ENCODE data around the gene CEP85. TPM values are rescaled to one million over a fixed set of nuclear protein-coding genes. Genes with fewer than 3 reads are reported as not detected.
"Not testable (repeated sequence)": the region's sequence is repeated elsewhere in the genome, so short reads cannot be mapped to it uniquely, and the experiment has no call there.

CEP85 gene
- total RNA-seq, 1 experiment from 2014 or later, result 20.8 TPM

DNA sequence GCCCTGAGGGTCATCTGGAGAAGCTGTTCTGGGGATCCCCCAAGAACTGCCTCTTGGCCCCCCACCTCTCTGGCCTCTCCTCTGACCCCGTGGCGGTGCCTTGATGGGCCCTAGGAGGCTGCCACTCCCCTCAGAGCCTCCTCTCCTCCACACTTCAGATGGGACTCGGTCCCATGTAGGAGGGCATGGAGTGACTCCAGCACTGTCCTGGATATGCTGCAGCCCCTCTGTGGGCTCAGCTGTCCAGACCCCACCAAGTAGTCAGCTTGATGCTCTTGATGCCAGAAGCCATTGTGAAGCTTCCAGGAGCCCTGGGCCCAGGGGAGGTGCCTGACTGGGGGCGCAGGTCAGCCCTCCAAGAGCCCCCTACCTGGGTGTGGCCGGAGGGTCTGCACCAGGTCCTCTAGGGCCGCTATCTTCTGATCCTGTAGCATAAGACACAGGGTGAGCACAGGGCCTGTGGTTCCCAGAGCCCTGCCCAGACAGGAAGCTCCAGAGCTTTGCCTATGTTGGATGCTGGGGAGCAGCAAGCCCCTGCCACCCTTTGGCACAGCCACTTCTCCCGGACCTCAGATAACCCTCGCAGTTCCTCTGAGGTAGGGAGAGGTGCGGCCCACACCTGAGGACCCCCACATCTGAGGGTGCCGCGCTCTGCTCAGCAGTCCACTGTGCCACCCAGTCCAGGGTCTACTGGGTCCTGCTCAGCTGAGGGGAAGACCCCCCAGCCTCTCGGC lies 63.2 kb downstream of the CEP85 start:
- in situ Hi-C loops (cut with HindIII; ENCODE audit: low pct_unique_long_range_greater_than_20kb, low sequenced_read_pairs), result no loop called here
- no peak for DNase-seq (ENCODE audit: low read depth)

GRCh38 chr1:26297791-26298124 lies 63.8 kb downstream of the CEP85 start:
- no peak for DNase-seq (ENCODE audit: low read depth)
- in situ Hi-C loops (cut with HindIII; ENCODE audit: low pct_unique_long_range_greater_than_20kb, low sequenced_read_pairs), result no loop called here

DNA sequence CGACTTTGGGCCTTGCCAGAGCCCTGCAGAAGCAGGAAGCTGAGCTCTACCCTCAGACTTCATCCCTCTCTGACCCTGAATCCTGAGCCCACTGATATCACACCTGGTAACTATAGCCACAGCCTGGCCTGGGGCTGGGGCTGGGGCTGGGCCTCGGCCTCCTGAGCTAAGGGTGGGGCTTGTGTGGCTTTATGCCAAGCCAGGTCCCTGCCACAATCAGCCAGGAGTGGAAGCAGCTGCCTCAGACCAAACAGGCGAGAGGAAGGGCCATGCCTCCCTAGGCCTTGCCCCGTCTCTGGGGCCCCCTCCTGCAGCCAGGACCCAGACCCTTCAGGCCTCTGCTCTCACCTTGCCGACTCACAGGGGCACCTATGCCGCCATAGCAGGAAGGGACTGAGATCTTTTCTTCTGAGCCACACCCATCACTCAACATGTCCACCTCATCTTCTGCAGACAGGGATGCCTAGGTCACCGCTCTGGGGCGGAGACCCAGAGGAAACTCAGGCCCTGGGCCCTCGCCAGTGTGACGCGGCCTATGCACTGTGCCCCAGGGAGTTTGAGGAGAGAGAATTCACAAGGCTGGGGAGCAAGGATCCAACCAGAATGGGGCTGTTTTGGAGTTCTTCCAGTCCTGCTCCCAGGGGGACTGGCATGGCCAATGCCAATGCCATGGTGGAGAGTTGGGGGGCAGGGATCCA lies 66.7 kb downstream of the CEP85 start:
- DNase-seq (ENCODE audit: low read depth), result no peak
- in situ Hi-C loops (cut with HindIII; ENCODE audit: low pct_unique_long_range_greater_than_20kb, low sequenced_read_pairs), result no loop called here

- in situ Hi-C loops (cut with HindIII; ENCODE audit: low pct_unique_long_range_greater_than_20kb, low sequenced_read_pairs), result no loop called here
- peak; percentile 29 for DNase-seq (ENCODE audit: low read depth)
These were observed 68.9 kb downstream of the CEP85 start for GRCh38 chr1:26302733-26303405.

DNA sequence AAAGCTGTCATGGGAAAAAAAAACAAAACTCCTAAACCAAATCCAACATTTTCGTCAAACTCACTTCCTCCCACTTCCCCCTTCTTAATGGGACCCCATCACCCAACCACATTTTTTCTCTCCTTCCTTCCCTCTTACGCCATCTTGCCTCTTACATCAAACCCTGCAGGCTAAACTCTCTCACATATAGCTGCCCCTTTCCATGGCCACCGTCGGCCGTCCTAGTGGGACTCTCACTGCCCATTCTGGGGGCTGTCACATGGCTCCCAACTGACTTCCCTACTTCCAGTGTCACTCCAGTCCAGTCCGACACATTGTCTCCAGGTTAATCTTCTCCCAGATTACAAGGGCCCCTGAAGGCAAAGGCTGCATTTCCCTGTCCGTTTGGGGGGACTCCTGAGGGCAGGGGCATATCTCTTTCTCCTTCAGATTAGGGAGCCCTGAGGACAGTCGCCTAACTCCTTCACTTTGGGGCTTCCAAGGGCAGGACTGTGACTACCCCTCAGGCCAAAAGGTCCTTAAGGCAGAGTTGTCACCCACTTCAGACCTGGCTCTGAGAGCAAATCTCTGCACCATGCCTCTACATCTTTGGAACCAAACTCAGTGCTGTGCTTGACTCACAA lies 71.8 kb downstream of the CEP85 start:
- DNase-seq (ENCODE audit: low read depth), result peak; percentile 33
- in situ Hi-C loops (cut with HindIII; ENCODE audit: low pct_unique_long_range_greater_than_20kb, low sequenced_read_pairs), result no loop called here

GRCh38 chr1:26306290-26307229 lies 72.6 kb downstream of the CEP85 start, which contains the start of gene UBXN11:
Gene UBXN11 (minus strand): TSS chr1:26306636. CDS start chr1:26302883, 3,753 bp downstream.
- in situ Hi-C loops (cut with HindIII; ENCODE audit: low pct_unique_long_range_greater_than_20kb, low sequenced_read_pairs), result no loop called here
- peak; percentile 89 for DNase-seq (ENCODE audit: low read depth)

- in situ Hi-C loops (cut with HindIII; ENCODE audit: low pct_unique_long_range_greater_than_20kb, low sequenced_read_pairs), result no loop called here
- no peak for DNase-seq (ENCODE audit: low read depth)
These were observed 73.4 kb downstream of the CEP85 start for GRCh38 chr1:26307363-26307781.

DNA sequence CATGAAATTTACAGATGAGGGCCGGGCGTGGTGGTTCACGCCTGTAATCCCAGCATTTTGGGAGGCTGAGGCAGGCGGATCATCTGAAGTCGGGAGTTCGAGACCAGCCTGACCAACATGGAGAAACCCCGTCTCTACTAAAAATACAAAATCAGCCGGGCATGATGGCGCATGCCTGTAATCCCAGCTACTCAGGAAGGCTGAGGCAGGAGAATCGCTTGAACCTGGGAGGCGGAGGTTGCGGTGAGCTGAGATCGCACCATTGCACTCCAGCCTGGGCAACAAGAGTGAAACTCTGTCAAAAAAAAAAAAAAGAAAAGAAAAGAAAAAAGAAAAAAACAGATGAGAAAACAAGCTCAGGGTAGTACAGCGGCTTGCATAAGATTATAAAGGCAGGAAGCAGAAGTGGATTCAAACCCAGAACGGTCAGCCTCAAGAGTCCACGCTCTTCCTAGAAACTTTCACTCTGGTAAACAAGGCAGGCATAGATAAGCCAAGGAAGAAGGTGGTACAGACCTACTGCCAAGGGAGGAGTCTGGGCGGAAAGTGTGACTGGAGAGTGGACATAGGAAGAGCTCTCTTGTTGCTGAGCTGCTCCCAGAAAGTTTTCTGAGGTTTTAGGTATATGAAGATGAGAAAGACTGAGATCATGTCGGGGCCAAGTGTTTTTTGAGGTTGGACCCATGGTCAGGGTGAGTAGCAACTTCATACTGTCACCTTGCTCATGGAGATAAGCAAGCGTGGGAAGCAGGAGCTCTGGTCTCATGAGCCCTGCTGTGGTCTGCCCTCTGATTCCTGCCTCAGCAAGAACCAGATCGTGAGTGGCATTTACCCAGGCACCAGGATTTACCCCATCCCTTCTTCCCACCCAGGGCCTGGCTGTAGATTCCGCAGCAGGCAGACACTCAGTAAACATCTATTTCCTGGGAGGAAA lies 74.2 kb downstream of the CEP85 start:
- in situ Hi-C loops (cut with HindIII; ENCODE audit: low pct_unique_long_range_greater_than_20kb, low sequenced_read_pairs); DNase-seq (ENCODE audit: low read depth): not testable (repeated sequence)

DNA sequence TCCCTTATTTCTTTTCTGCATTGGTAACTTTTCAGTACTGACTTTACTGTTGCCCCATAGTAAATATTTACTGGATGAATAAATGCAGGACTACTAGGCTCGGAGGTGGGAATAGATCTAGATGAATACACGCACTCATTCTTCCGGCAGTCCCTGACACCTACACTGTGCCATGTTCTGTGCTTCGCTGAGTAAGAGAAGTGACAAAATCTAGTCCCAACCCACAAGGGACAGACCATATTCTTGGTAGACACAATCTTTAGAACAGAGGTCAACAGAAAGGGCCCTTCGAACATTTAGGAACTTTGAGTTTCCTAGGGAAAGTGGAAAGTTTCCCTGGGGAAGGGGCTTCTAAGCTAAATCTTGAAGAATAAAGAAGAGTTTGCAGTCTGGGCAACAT lies 80.5 kb downstream of the CEP85 start:
- in situ Hi-C loops (cut with HindIII; ENCODE audit: low pct_unique_long_range_greater_than_20kb, low sequenced_read_pairs), result no loop called here
- no peak for DNase-seq (ENCODE audit: low read depth)

- no peak for DNase-seq (ENCODE audit: low read depth)
- in situ Hi-C loops (cut with HindIII; ENCODE audit: low pct_unique_long_range_greater_than_20kb, low sequenced_read_pairs), result no loop called here
These were observed 82.2 kb downstream of the CEP85 start for GRCh38 chr1:26315874-26316850.

DNA sequence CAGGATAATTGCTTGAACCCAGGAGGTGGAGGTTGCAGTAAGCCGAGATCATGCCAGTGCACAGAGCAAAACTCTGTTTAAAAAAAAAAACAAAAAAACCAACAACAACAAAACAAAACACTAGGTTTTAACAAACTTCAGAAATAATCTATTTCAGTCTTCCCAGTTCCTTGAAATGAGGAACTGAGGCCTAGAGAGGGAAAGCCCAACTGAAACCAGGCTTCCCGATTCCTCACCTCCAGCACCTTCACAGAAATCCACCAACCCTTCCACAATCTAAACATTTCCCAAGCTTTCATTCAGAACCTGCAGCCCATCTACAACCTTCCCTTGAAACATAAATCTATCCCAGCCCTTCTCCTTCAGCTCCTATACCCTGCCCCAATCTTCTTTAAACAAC lies 83.1 kb downstream of the CEP85 start:
- no peak for DNase-seq (ENCODE audit: low read depth)
- in situ Hi-C loops (cut with HindIII; ENCODE audit: low pct_unique_long_range_greater_than_20kb, low sequenced_read_pairs), result no loop called here

DNA sequence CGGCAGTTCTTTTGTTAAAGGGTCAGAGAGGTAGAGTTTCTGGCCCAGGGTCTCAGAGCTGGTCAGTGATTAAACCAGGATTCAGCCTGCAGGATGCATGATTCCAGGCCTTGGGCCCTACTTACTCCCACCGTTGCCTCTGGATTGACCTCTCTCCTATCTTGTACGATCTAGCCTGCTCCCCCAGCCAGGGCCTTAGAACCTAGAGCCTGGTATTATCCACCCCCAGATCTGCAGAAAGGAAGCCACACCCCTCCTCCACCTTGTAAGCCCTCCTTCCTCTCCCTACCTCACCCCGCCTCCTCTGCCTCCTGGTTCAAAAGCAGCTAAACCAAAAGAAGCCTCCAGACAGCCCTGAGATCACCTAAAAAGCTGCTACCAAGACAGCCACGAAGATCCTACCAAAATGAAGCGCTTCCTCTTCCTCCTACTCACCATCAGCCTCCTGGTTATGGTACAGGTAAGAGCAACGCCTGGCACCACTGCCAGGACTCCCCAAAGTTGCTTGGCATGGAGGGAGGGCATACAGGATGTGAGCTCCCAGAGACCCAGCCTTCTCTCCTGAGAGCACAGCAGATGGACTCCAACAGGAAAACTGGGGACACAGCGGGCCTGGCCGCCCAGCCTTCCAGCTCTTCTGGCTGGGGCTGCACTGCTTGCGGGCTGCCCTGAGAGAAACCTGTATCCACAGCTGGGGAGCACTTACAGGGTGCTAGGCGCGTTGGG lies 83.8 kb downstream of the CEP85 start, which contains the start of gene CD52:
CD52 (plus strand) TSS at position 347 of the 726 bp plus-strand sequence; CDS start at position 407, 60 bp downstream.
- no peak for DNase-seq (ENCODE audit: low read depth)
- in situ Hi-C loops (cut with HindIII; ENCODE audit: low pct_unique_long_range_greater_than_20kb, low sequenced_read_pairs), result no loop called here

GRCh38 chr1:26318338-26319064 lies 84.5 kb downstream of the CEP85 start:
- DNase-seq (ENCODE audit: low read depth), result no peak
- in situ Hi-C loops (cut with HindIII; ENCODE audit: low pct_unique_long_range_greater_than_20kb, low sequenced_read_pairs), result no loop called here

GRCh38 chr1:26320896-26321295 lies 86.9 kb downstream of the CEP85 start:
- in situ Hi-C loops (cut with HindIII; ENCODE audit: low pct_unique_long_range_greater_than_20kb, low sequenced_read_pairs), result no loop called here
- DNase-seq (ENCODE audit: low read depth), result no peak
